ENCODE data around the gene SH3BP4. TPM values are rescaled to one million over a fixed set of nuclear protein-coding genes. Genes with fewer than 3 reads are reported as not detected.

SH3BP4 gene
- total and polyA plus RNA-seq, 2 of the 13 experiments (the other 11 are each of a cell fraction or from before 2014, with no cell fraction given), result 34.6 to 99.1 TPM

GRCh38 chr2:235002198-235003095, 50.6 kb downstream of the SH3BP4 start (continued):
- TF ChIP-seq SNAPC4 (CRISPR knock-in tag; IDR thresholded peaks at IDR 0.05), result no peak

GRCh38 chr2:235003096-235003775, 51.4 kb downstream of the SH3BP4 start:
- peaks cover 100% of the 10 kb centered on the region for H3K4me1 ChIP-seq (ENCODE audit: insufficient read depth, low read length)
- BruUV-seq (replicated peaks), result no TSS peak
- DNase-seq (ENCODE audit: low spot score) (no peak), FAIRE-seq (no peak), ATAC-seq (no peak)
- intact Hi-C loops (cut with micrococcal nuclease; ENCODE audit: unreplicated experiment) (no loop called here), in situ Hi-C loops (cut with HindIII; ENCODE audit: extremely low pct_ligation_motif_present, low pct_unique_long_range_greater_than_20kb) (no loop called here)
- peaks cover 99% of the 10 kb centered on the region for H3K79me2 ChIP-seq (ENCODE audit: insufficient read depth, low read length)
- WGBS (ENCODE audit: low lambda C conversion rate), result 76% methylated on average over 12 of the region's 12 CpGs
- no peak overlapping the region; the same call in 1 of the 2 replicates for H3K9ac ChIP-seq (ENCODE audit: insufficient read depth, low read depth, low read length)
- peaks cover 83% of the 10 kb centered on the region; the same call in 1 of the 2 replicates for H4K20me1 ChIP-seq (ENCODE audit: insufficient read depth, low read length)
- H3K9me3 ChIP-seq (ENCODE audit: low read length), result no peaks in the 10 kb centered on the region
- H2AFZ ChIP-seq (ENCODE audit: low read length), result no peak overlapping the region
- H3K4me3 ChIP-seq (replicated peaks in 1 of 3; ENCODE audit: insufficient read depth in 1 of 3, low read depth in 2 of 3, low read length in 3 of 3), result no peak overlapping the region
- no peak overlapping the region; the same call in 1 of the 2 replicates for H3K4me2 ChIP-seq (ENCODE audit: low read depth, low read length)
- peak overlapping the region; percentile 48 for H3K27ac ChIP-seq (ENCODE audit: extremely low read length, insufficient read depth, low read length)
- peaks cover 12 to 44% of the 10 kb centered on the region in 2 experiments for H3K36me3 ChIP-seq (replicated peaks in 1 of 2; ENCODE audit: control insufficient read depth in 1 of 2, insufficient read depth in 2 of 2, low read length in 2 of 2)
- ChIA-PET POLR2A (interaction anchor here (1.5 to 10.2 kb wide), 2 partner anchors 22 to 122 kb away, joined by 4 to 268 read pairs; no protein-coding TSS in a partner anchor), CTCF (ENCODE audit: low intra/inter-chr PET ratio, low total read pairs) (no interaction called here)
- H3K27me3 ChIP-seq (ENCODE audit: control insufficient read depth in 1 of 2, insufficient read depth in 2 of 2, low read length in 2 of 2), result no peaks in the 10 kb centered on the region
- TF ChIP-seq RXRA (CRISPR knock-in tag; IDR thresholded peaks at IDR 0.05) (peak; percentile 17; the same call in 1 of the 2 replicates), MEIS1 (CRISPR knock-in tag; IDR thresholded peaks at IDR 0.05; ENCODE audit: borderline replicate concordance) (peak; percentile 33; the same call in 1 of the 2 replicates), ZNF382 (CRISPR knock-in tag; IDR thresholded peaks at IDR 0.05; ENCODE audit: borderline replicate concordance) (no peak), HNF4A (CRISPR knock-in tag; IDR thresholded peaks at IDR 0.05) (peak; percentile 71), TFE3 (CRISPR knock-in tag; IDR thresholded peaks at IDR 0.05) (no peak), ZBTB7B (CRISPR knock-in tag; IDR thresholded peaks at IDR 0.05) (0 out of 2 replicates have a peak, but pooled peaks have one; percentile 14), CHD4 (IDR thresholded peaks at IDR 0.05; ENCODE audit: borderline replicate concordance, low read length) (no peak; the same call in none of the 2 replicates), IRF1 (CRISPR knock-in tag; IDR thresholded peaks at IDR 0.05; ENCODE audit: low read depth) (peak; percentile 66; the same call in 1 of the 2 replicates)

Data from HepG2 (cell line).